H9 (cell line): Measurements from ENCODE around the gene SMYD2. TPM values are rescaled to one million over a fixed set of nuclear protein-coding genes. Genes with fewer than 3 reads are reported as not detected.

Source experiments
- DNase-seq: peaks from one replicate; pipeline ENCODE4 v3.0.0-alpha.2; 2017
- H2AFZ ChIP-seq: one replicate; pipeline ENCODE4 v1.6.1; 2013; ENCODE audit warnings: mild to moderate bottlenecking, low read length, control low read depth, moderate library complexity
- H2AK5ac ChIP-seq: 2 replicates; pipeline ENCODE4 v1.6.1; 2013; ENCODE audit warnings: low read length, control low read depth, mixed read lengths; ENCODE audit not compliant: insufficient read length
- H2BK120ac ChIP-seq: one replicate; pipeline ENCODE4 v1.6.1; 2013; ENCODE audit warnings: low read depth, mild to moderate bottlenecking, low read length, control low read depth, inconsistent platforms; ENCODE audit not compliant: poor library complexity, severe bottlenecking
- H2BK12ac ChIP-seq: 2 replicates; pipeline ENCODE4 v1.6.1; 2013; ENCODE audit warnings: low read length, control low read depth, mixed read lengths, low read depth; ENCODE audit not compliant: insufficient read length
- H2BK15ac ChIP-seq: 2 replicates; pipeline ENCODE4 v1.6.1; 2013; ENCODE audit warnings: low read depth, low read length, control low read depth
- H2BK20ac ChIP-seq: one replicate; pipeline ENCODE4 v1.6.1; 2013; ENCODE audit warnings: low read depth, mild to moderate bottlenecking, low read length, control low read depth, inconsistent platforms; ENCODE audit not compliant: poor library complexity, severe bottlenecking
- H2BK5ac ChIP-seq: 2 replicates; pipeline ENCODE4 v1.6.1; 2013; ENCODE audit warnings: low read length, control low read depth, mixed read lengths; ENCODE audit not compliant: insufficient read length
- H3K14ac ChIP-seq: 2 replicates; pipeline ENCODE4 v1.6.1; 2013; ENCODE audit warnings: low read length, control low read depth; ENCODE audit not compliant: insufficient read depth
- H3K18ac ChIP-seq: 2 replicates; pipeline ENCODE4 v1.6.1; 2013; ENCODE audit warnings: low read depth, mild to moderate bottlenecking, mixed read lengths, low read length, control low read depth; ENCODE audit not compliant: insufficient read length
- H3K23ac ChIP-seq: 2 replicates; pipeline ENCODE4 v1.6.1; 2013; ENCODE audit warnings: low read length, control low read depth, mixed read lengths, low read depth; ENCODE audit not compliant: insufficient read length
- H3K23me2 ChIP-seq: 2 replicates; pipeline ENCODE4 v1.6.1; 2013; ENCODE audit warnings: low read depth, mild to moderate bottlenecking, mixed read lengths, low read length, control low read depth; ENCODE audit not compliant: insufficient read length, poor library complexity, severe bottlenecking
- H3K27ac ChIP-seq: 2 replicates; pipeline ENCODE4 v1.5.1; 2013; ENCODE audit warnings: low read length, control low read depth, mixed read lengths, low read depth; ENCODE audit not compliant: insufficient read length
- H3K27me3 ChIP-seq: 2 replicates; pipeline ENCODE4 v1.6.1; 2013; ENCODE audit warnings: low read length, control low read depth, inconsistent platforms; ENCODE audit not compliant: insufficient read depth
- H3K4ac ChIP-seq: 2 replicates; pipeline ENCODE4 v1.6.1; 2013; ENCODE audit warnings: low read depth, mild to moderate bottlenecking, control low read depth, inconsistent platforms, low read length, moderate library complexity
- H3K4me1 ChIP-seq: 2 replicates; pipeline ENCODE4 v1.6.1; 2013; ENCODE audit warnings: low read length, control low read depth, inconsistent platforms; ENCODE audit not compliant: insufficient read depth
- H3K4me2 ChIP-seq: 2 replicates; pipeline ENCODE4 v1.6.1; 2013; ENCODE audit warnings: low read length, control low read depth, mixed read lengths; ENCODE audit not compliant: insufficient read length, insufficient read depth
- H3K56ac ChIP-seq: 2 replicates; pipeline ENCODE4 v1.6.1; 2013; ENCODE audit warnings: low read depth, mild to moderate bottlenecking, mixed read lengths, low read length, control low read depth; ENCODE audit not compliant: insufficient read length
- H3K79me1 ChIP-seq: 2 replicates; pipeline ENCODE4 v1.6.1; 2013; ENCODE audit warnings: low read depth, mild to moderate bottlenecking, moderate library complexity, low read length, control low read depth, inconsistent platforms; ENCODE audit not compliant: insufficient read depth, poor library complexity, severe bottlenecking
- H3K79me2 ChIP-seq: 2 replicates; pipeline ENCODE4 v1.6.1; 2013; ENCODE audit warnings: low read length, control low read depth, inconsistent platforms; ENCODE audit not compliant: insufficient read depth
- H3K9ac ChIP-seq: 2 replicates; pipeline ENCODE4 v1.6.1; 2013; ENCODE audit warnings: low read length, control low read depth, mixed read lengths; ENCODE audit not compliant: insufficient read length; ENCODE audit errors: extremely low read depth
- H3K9me3 ChIP-seq: one replicate; pipeline ENCODE4 v1.6.1; 2013; ENCODE audit warnings: low read depth, low read length, inconsistent platforms; ENCODE audit not compliant: control insufficient read depth
- H3T11ph ChIP-seq: one replicate; pipeline ENCODE4 v1.6.1; 2013; ENCODE audit warnings: mild to moderate bottlenecking, low read length, control low read depth, inconsistent platforms
- H4K20me1 ChIP-seq: one replicate; pipeline ENCODE4 v1.6.1; 2013; ENCODE audit not compliant: control insufficient read depth, insufficient read length, insufficient read depth
- H4K5ac ChIP-seq: 2 replicates; pipeline ENCODE4 v1.6.1; 2013; ENCODE audit warnings: low read depth, mild to moderate bottlenecking, mixed read lengths, low read length, control low read depth; ENCODE audit not compliant: insufficient read length
- H4K8ac ChIP-seq: replicated peaks from 2 replicates; pipeline ENCODE4 v1.6.1; 2013; ENCODE audit warnings: low read length, control low read depth, mixed read lengths, low read depth; ENCODE audit not compliant: insufficient read length
- H4K91ac ChIP-seq: 2 replicates; pipeline ENCODE4 v1.6.1; 2013; ENCODE audit warnings: low read depth, mild to moderate bottlenecking, moderate library complexity, mixed read lengths, low read length, control low read depth; ENCODE audit not compliant: insufficient read length
- H3K27ac Mint-ChIP-seq, 3 experiments: 2 replicates in 2 of 3; 3 replicates in 1 of 3; pipeline ENCODE4 v1.8.0; 2020 to 2021; ENCODE audit warnings: mixed read lengths in 3 of 3, mild to moderate bottlenecking in 1 of 3, moderate library complexity in 1 of 3
- H3K27me3 Mint-ChIP-seq: 2 replicates; pipeline ENCODE4 v1.8.0; 2021; ENCODE audit warnings: low read depth, mild to moderate bottlenecking, moderate library complexity, mixed read lengths
- H3K36me3 Mint-ChIP-seq, 3 experiments: 2 replicates in 2 of 3; 3 replicates in 1 of 3; pipeline ENCODE4 v1.8.0; 2020 to 2021; ENCODE audit warnings: low read depth in 3 of 3, mixed read lengths in 3 of 3; ENCODE audit not compliant: insufficient read depth in 1 of 3
- H3K4me1 Mint-ChIP-seq, 2 experiments: 2 replicates each; pipeline ENCODE4 v1.8.0; 2020; ENCODE audit warnings: mixed read lengths in 2 of 2
- H3K4me3 Mint-ChIP-seq, 2 experiments: 2 replicates in 1 of 2; 3 replicates in 1 of 2; pipeline ENCODE4 v1.8.0; 2020 to 2021; ENCODE audit warnings: mild to moderate bottlenecking in 2 of 2, mixed read lengths in 2 of 2, moderate library complexity in 1 of 2
- H3K9me3 Mint-ChIP-seq, 2 experiments: 2 replicates in 1 of 2; 3 replicates in 1 of 2; pipeline ENCODE4 v1.8.0; 2020; ENCODE audit warnings: mild to moderate bottlenecking in 2 of 2, mixed read lengths in 2 of 2, moderate library complexity in 1 of 2
- WGBS: extraction: QIAGEN DNeasy Blood & Tissue Kit; methylation state at CpG from one replicate; pipeline ENCODE4 v1.1.7; 2013; ENCODE audit warnings: missing lambda C conversion rate, low lambda C conversion rate, mixed read lengths; ENCODE audit not compliant: insufficient read length; ENCODE audit errors: extremely low coverage; 5-methylcytosine and 5-hydroxymethylcytosine counted together
- total RNA-seq: library from RNA; stranded (reverse); gene quantifications from 2 replicates; pipeline ENCODE4 v1.2.1, GENCODE V29; 2021
- TF ChIP-seq, protein P1 (sequence below): fragments of 200-600 bp; sonication (generic); conservative IDR thresholded peaks from 3 replicates; pipeline ENCODE4 v1.8.0; 2021; ENCODE audit warnings: antibody characterized with exemption, mild to moderate bottlenecking

The SMYD2 gene
- total RNA-seq, 1 experiment from 2014 or later, result 10.9 TPM

DNA sequence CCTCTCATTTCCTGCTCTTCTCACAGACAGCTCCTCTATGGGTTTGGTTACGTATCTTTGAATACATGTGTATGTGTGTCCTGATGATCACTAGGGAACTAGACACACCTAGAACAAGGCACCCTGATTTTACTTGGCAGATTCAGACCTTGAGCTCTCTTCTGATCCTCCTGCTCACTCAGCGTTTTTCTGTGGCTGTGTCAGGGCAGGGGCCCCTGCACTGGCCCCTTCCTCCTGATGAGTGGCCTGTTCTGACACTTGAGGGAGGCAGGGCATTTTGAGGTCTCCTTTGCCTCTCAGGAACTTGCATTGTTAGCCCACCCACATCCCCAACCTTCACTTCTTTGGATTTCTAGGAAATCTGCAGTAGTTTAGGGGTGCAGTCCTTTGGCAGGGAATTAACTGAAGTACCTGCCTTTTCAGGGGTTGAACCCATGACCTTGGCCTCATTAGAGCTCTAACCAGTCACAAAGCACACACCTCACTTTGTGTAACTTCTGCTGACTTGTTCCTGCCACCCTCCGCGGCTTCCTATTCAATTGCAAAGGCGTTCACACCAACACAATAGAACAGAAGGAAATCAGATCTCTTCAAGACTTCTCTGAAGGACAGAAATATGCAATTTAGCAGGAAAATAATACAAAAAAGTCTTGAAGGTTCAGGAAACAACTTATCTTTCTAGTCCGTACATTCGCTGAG, 8.8 kb downstream of the SMYD2 start:
- Mint-ChIP-seq H3K9me3 (no peaks in the 10 kb centered on the region; a peak in 1 of 5 replicates), H3K27me3 (peaks cover 83% of the 10 kb centered on the region), H3K36me3 (no peaks in the 10 kb centered on the region), H3K27ac (peak overlapping the region in 2 of 3 experiments; percentile 26 to 71; a peak in 3 of 7 replicates), H3K4me1 (peaks cover 21 to 43% of the 10 kb centered on the region in 2 experiments), H3K4me3 (peak overlapping the region; percentile 10 to 65; a peak in 3 of 5 replicates)
- peaks cover 8% of the 10 kb centered on the region; the same call in 1 of the 2 replicates for H3K4me1 ChIP-seq
- no peak overlapping the region for H2BK15ac ChIP-seq
- H4K8ac ChIP-seq, result no peak overlapping the region
- no peak overlapping the region for H3K27ac ChIP-seq
- no peak overlapping the region for H2AFZ ChIP-seq
- no CpG with 5 or more reads among the region's 7 CpGs for WGBS
- H3K23me2 ChIP-seq, result no peaks in the 10 kb centered on the region
- DNase-seq, result peak; percentile 83
- H4K5ac ChIP-seq, result no peak overlapping the region
- H3K14ac ChIP-seq, result no peak overlapping the region
- no peak overlapping the region for H2BK120ac ChIP-seq
- H3K4ac ChIP-seq, result no peak overlapping the region
- no peak overlapping the region for H3T11ph ChIP-seq
- peaks cover 18% of the 10 kb centered on the region for H3K27me3 ChIP-seq
- no peaks in the 10 kb centered on the region for H4K20me1 ChIP-seq
- H3K9ac ChIP-seq, result no peak overlapping the region
- no peak overlapping the region for H2BK12ac ChIP-seq
- no peaks in the 10 kb centered on the region for H3K79me2 ChIP-seq
- H3K4me2 ChIP-seq, result peak overlapping the region; percentile 28
- H2BK20ac ChIP-seq, result no peak overlapping the region
- no peak overlapping the region for H3K18ac ChIP-seq
- H3K79me1 ChIP-seq, result no peaks in the 10 kb centered on the region
- no peaks in the 10 kb centered on the region for H3K9me3 ChIP-seq
- H3K23ac ChIP-seq, result no peak overlapping the region
- TF ChIP-seq, protein P1, sequence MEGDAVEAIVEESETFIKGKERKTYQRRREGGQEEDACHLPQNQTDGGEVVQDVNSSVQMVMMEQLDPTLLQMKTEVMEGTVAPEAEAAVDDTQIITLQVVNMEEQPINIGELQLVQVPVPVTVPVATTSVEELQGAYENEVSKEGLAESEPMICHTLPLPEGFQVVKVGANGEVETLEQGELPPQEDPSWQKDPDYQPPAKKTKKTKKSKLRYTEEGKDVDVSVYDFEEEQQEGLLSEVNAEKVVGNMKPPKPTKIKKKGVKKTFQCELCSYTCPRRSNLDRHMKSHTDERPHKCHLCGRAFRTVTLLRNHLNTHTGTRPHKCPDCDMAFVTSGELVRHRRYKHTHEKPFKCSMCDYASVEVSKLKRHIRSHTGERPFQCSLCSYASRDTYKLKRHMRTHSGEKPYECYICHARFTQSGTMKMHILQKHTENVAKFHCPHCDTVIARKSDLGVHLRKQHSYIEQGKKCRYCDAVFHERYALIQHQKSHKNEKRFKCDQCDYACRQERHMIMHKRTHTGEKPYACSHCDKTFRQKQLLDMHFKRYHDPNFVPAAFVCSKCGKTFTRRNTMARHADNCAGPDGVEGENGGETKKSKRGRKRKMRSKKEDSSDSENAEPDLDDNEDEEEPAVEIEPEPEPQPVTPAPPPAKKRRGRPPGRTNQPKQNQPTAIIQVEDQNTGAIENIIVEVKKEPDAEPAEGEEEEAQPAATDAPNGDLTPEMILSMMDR, result no peak
- H4K91ac ChIP-seq, result no peak overlapping the region
- H2AK5ac ChIP-seq, result no peak overlapping the region
- H2BK5ac ChIP-seq, result no peak overlapping the region
- H3K56ac ChIP-seq, result no peak overlapping the region
